GM19463 (cell line): ENCODE results near the gene KRTAP10-10.
"Not testable (repeated sequence)": the region's sequence is repeated elsewhere in the genome, so short reads cannot be mapped to it uniquely, and the experiment has no call there.

Experiments
- ATAC-seq: cut with Tn5 transposase; IDR thresholded peaks from one replicate; pipeline ENCODE4 v1.9.1; 2021; ENCODE audit warnings: mild to moderate bottlenecking, moderate library complexity; ENCODE audit not compliant: unreplicated experiment

KRTAP10-10 gene

GRCh38 chr21:44623575-44623974, 13.6 kb upstream of the KRTAP10-10 start:
- ATAC-seq = no peak

- no peak for ATAC-seq
Measured at GRCh38 chr21:44625756-44626155, 11.4 kb upstream of the KRTAP10-10 start.

GRCh38 chr21:44626262-44626661, 10.9 kb upstream of the KRTAP10-10 start:
- ATAC-seq = no peak

- ATAC-seq = no peak
Measured at GRCh38 chr21:44626673-44627143, 10.4 kb upstream of the KRTAP10-10 start, which contains the start of gene KRTAP10-9. Gene KRTAP10-9 (plus strand): TSS chr21:44627093. CDS start chr21:44627172, 79 bp downstream.

- not testable (repeated sequence) for ATAC-seq
Measured at GRCh38 chr21:44627181-44627822, 9.9 kb upstream of the KRTAP10-10 start.

GRCh38 chr21:44627831-44628233, 9.3 kb upstream of the KRTAP10-10 start:
- not testable (repeated sequence) for ATAC-seq

GRCh38 chr21:44628707-44629391, 8.3 kb upstream of the KRTAP10-10 start:
- no peak for ATAC-seq

GRCh38 chr21:44630440-44630839, 6.7 kb upstream of the KRTAP10-10 start:
- ATAC-seq = no peak

GRCh38 chr21:44632067-44632466, 5.1 kb upstream of the KRTAP10-10 start:
- ATAC-seq = no peak

- ATAC-seq = no peak
Measured at GRCh38 chr21:44636209-44637017, 743 bp upstream of the KRTAP10-10 start.

- not testable (repeated sequence) for ATAC-seq
Measured at GRCh38 chr21:44637851-44638348, 744 bp downstream of the KRTAP10-10 start.

- not testable (repeated sequence) for ATAC-seq
Measured at GRCh38 chr21:44638506-44639330, 1.6 kb downstream of the KRTAP10-10 start.

GRCh38 chr21:44639331-44639655, 2.1 kb downstream of the KRTAP10-10 start:
- ATAC-seq = no peak

- no peak for ATAC-seq
Measured at GRCh38 chr21:44640761-44641160, 3.6 kb downstream of the KRTAP10-10 start.

- no peak for ATAC-seq
Measured at GRCh38 chr21:44643741-44644310, 6.7 kb downstream of the KRTAP10-10 start.

- ATAC-seq = no peak
Measured at GRCh38 chr21:44644878-44645277, 7.7 kb downstream of the KRTAP10-10 start.

GRCh38 chr21:44646366-44647221, 9.4 kb downstream of the KRTAP10-10 start, which contains the start of gene KRTAP10-11:
Gene KRTAP10-11 (plus strand): TSS chr21:44646414. CDS start chr21:44646459, 45 bp downstream.
- ATAC-seq = not testable (repeated sequence)

GRCh38 chr21:44647222-44647552, 10.0 kb downstream of the KRTAP10-10 start:
- no peak for ATAC-seq
